ENCODE results near the gene SPAG9.

SPAG9 gene

GRCh38 chr17:50935221-50935995, 185.3 kb downstream of the SPAG9 start:
- FAIRE-seq, result no peak

- no peak for FAIRE-seq
Measured at GRCh38 chr17:50934672-50935220, 185.9 kb downstream of the SPAG9 start.

- FAIRE-seq, result no peak
Measured at GRCh38 chr17:50934161-50934560, 186.5 kb downstream of the SPAG9 start.

- FAIRE-seq, result no peak
Measured at GRCh38 chr17:50931144-50931908, 189.3 kb downstream of the SPAG9 start.

- FAIRE-seq, result no peak
Measured at GRCh38 chr17:50928646-50929045, 192.0 kb downstream of the SPAG9 start.

GRCh38 chr17:50927287-50927686, 193.4 kb downstream of the SPAG9 start:
- FAIRE-seq, result no peak

GRCh38 chr17:50926523-50926922, 194.1 kb downstream of the SPAG9 start:
- FAIRE-seq, result no peak

GRCh38 chr17:50925296-50925891, 195.3 kb downstream of the SPAG9 start:
- FAIRE-seq, result no peak

- no peak for FAIRE-seq
Measured at GRCh38 chr17:50924800-50925199, 195.9 kb downstream of the SPAG9 start.

- FAIRE-seq, result no peak
Measured at GRCh38 chr17:50924300-50924699, 196.4 kb downstream of the SPAG9 start.

- FAIRE-seq, result no peak
Measured at GRCh38 chr17:50923611-50924010, 197.1 kb downstream of the SPAG9 start.

- FAIRE-seq, result no peak
Measured at GRCh38 chr17:50922721-50923405, 197.8 kb downstream of the SPAG9 start.

GRCh38 chr17:50922107-50922506, 198.6 kb downstream of the SPAG9 start:
- FAIRE-seq, result no peak

- FAIRE-seq, result no peak
Measured at GRCh38 chr17:50920891-50921586, 199.6 kb downstream of the SPAG9 start.

- FAIRE-seq, result no peak
Measured at GRCh38 chr17:50920041-50920410, 200.6 kb downstream of the SPAG9 start.

GRCh38 chr17:50919321-50920040, 201.2 kb downstream of the SPAG9 start:
- no peak for FAIRE-seq

- FAIRE-seq, result no peak
Measured at GRCh38 chr17:50918933-50919296, 201.8 kb downstream of the SPAG9 start.

GRCh38 chr17:50918071-50918932, 202.4 kb downstream of the SPAG9 start:
- no peak for FAIRE-seq

GRCh38 chr17:50917418-50917743, 203.3 kb downstream of the SPAG9 start:
- FAIRE-seq, result no peak

- no peak for FAIRE-seq
Measured at GRCh38 chr17:50916708-50917417, 203.8 kb downstream of the SPAG9 start.
